DOHH2 (cell line): ENCODE measurements around the gene DLG5.

Source experiments
- CTCF ChIP-seq: fragments of 200-600 bp; sonication (generic); IDR thresholded peaks from one replicate; pipeline ENCODE4 v1.5.1; 2014; ENCODE audit warnings: antibody characterized with exemption, mild to moderate bottlenecking, low read depth, low read length; ENCODE audit not compliant: poor library complexity, severe bottlenecking
- EZH2phosphoT487 ChIP-seq: fragments of 200-600 bp; sonication (generic); IDR thresholded peaks from 2 replicates; pipeline ENCODE4 v1.6.1; 2017; ENCODE audit warnings: borderline replicate concordance, mild to moderate bottlenecking, antibody characterized with exemption, low read length, moderate library complexity, mixed read lengths

GRCh38 chr10:77944519-77944918, 18.0 kb upstream of the DLG5 start:
- TF ChIP-seq EZH2phosphoT487 (no peak), CTCF (no peak)
